IMR-90 (cell line): ENCODE measurements around the gene MYO10. TPM values are rescaled to one million over a fixed set of nuclear protein-coding genes. Genes with fewer than 3 reads are reported as not detected.

Experiments used
- ATAC-seq: fragments of 200-7000 bp; cut with Tn5 transposase; 2 replicates; pipeline ENCODE4 v1.9.1; 2020; ENCODE audit warnings: low read depth, mild to moderate bottlenecking, moderate library complexity
- BruUV-seq: library from RNA; stranded (reverse); fragments of 400-500 nt; replicated peaks from 2 replicates; lab custom pipeline; 2021; lab: Mats Ljungman, UMichigan
- CTCF ChIA-PET: fragments of 300-600 bp; formaldehyde crosslinking; extraction: SDS; loops from one replicate; lab custom pipeline; 2021; ENCODE audit warnings: antibody characterized with exemption; lab: Yijun Ruan, JAX
- POLR2A ChIA-PET: fragments of 300-600 bp; sonication (Branson Sonifier 250); formaldehyde crosslinking; loops from one replicate; lab custom pipeline; 2022; ENCODE audit warnings: antibody characterized with exemption; ENCODE audit not compliant: unreplicated experiment; lab: Charles Lee
- DNase-seq: peaks from one replicate; pipeline ENCODE4 v3.0.0; 2013
- H2AFZ ChIP-seq: replicated peaks from 2 replicates; pipeline ENCODE3; 2013; ENCODE audit warnings: low read length, mild to moderate bottlenecking; ENCODE audit not compliant: poor library complexity
- H2AK5ac ChIP-seq: 2 replicates; pipeline ENCODE4 v1.6.1; 2013; ENCODE audit warnings: low read depth, low read length, inconsistent platforms
- H2AK9ac ChIP-seq: replicated peaks from 2 replicates; pipeline ENCODE3; 2013; ENCODE audit warnings: mild to moderate bottlenecking, low read depth, low read length, moderate library complexity; ENCODE audit not compliant: poor library complexity
- H2BK120ac ChIP-seq: 2 replicates; pipeline ENCODE4 v1.6.1; 2013; ENCODE audit warnings: low read depth, low read length, inconsistent platforms
- H2BK15ac ChIP-seq: 3 replicates; pipeline ENCODE4 v1.6.1; 2013; ENCODE audit warnings: low read depth, low read length, inconsistent platforms
- H2BK20ac ChIP-seq: 2 replicates; pipeline ENCODE4 v1.6.1; 2013; ENCODE audit warnings: low read depth, mild to moderate bottlenecking, inconsistent platforms, low read length, moderate library complexity
- H2BK5ac ChIP-seq: 2 replicates; pipeline ENCODE4 v1.6.1; 2013; ENCODE audit warnings: mild to moderate bottlenecking, low read depth, low read length, inconsistent platforms; ENCODE audit not compliant: poor library complexity, severe bottlenecking
- H3K14ac ChIP-seq: replicated peaks from 2 replicates; pipeline ENCODE4 v1.6.1; 2013; ENCODE audit warnings: low read depth, low read length, inconsistent platforms
- H3K18ac ChIP-seq: 2 replicates; pipeline ENCODE4 v1.6.1; 2013; ENCODE audit warnings: low read depth, low read length, control low read depth
- H3K23ac ChIP-seq: 2 replicates; pipeline ENCODE4 v1.6.1; 2013; ENCODE audit warnings: low read depth, low read length, inconsistent platforms
- H3K27ac ChIP-seq: 2 replicates; pipeline ENCODE4 v1.5.1; 2013; ENCODE audit warnings: mild to moderate bottlenecking, control low read depth, low read length; ENCODE audit not compliant: insufficient read depth
- H3K27me3 ChIP-seq: 2 replicates; pipeline ENCODE4 v1.6.1; 2013; ENCODE audit warnings: low read length; ENCODE audit not compliant: control insufficient read depth, insufficient read depth
- H3K36me3 ChIP-seq: 2 replicates; pipeline ENCODE4 v1.6.1; 2013; ENCODE audit warnings: low read length, mixed read lengths; ENCODE audit not compliant: control insufficient read depth, insufficient read depth
- H3K4ac ChIP-seq: 2 replicates; pipeline ENCODE4 v1.6.1; 2013; ENCODE audit warnings: low read depth, low read length, inconsistent platforms
- H3K4me1 ChIP-seq: 2 replicates; pipeline ENCODE4 v1.6.1; 2013; ENCODE audit warnings: low read length, mixed read lengths; ENCODE audit not compliant: control insufficient read depth, insufficient read depth
- H3K4me2 ChIP-seq: 2 replicates; pipeline ENCODE4 v1.6.1; 2013; ENCODE audit warnings: low read depth, mild to moderate bottlenecking, control low read depth, low read length, moderate library complexity
- H3K4me3 ChIP-seq: 2 replicates; pipeline ENCODE4 v1.5.1; 2013; ENCODE audit warnings: low read depth, mild to moderate bottlenecking, control low read depth, low read length, moderate library complexity; ENCODE audit not compliant: insufficient read depth
- H3K56ac ChIP-seq: 2 replicates; pipeline ENCODE4 v1.6.1; 2013; ENCODE audit warnings: low read length, inconsistent platforms; ENCODE audit not compliant: insufficient read depth; ENCODE audit errors: extremely low read depth
- H3K79me1 ChIP-seq, 2 experiments: 2 replicates each; pipeline ENCODE4 v1.6.1; 2013; ENCODE audit warnings: low read length in 2 of 2, inconsistent platforms in 1 of 2, low read depth in 1 of 2
- H3K9ac ChIP-seq: 2 replicates; pipeline ENCODE4 v1.6.1; 2013; ENCODE audit warnings: low read depth, low read length, control low read depth
- H3K9me1 ChIP-seq: 2 replicates; pipeline ENCODE4 v1.6.1; 2013; ENCODE audit warnings: low read length, inconsistent platforms; ENCODE audit not compliant: insufficient read depth
- H3K9me3 ChIP-seq: 2 replicates; pipeline ENCODE4 v1.6.1; 2013; ENCODE audit warnings: low read length; ENCODE audit not compliant: control insufficient read depth, insufficient read depth
- H4K20me1 ChIP-seq: 2 replicates; pipeline ENCODE4 v1.6.1; 2013; ENCODE audit warnings: low read length, inconsistent platforms; ENCODE audit not compliant: insufficient read depth
- H4K5ac ChIP-seq: 2 replicates; pipeline ENCODE4 v1.6.1; 2013; ENCODE audit warnings: mild to moderate bottlenecking, low read depth, low read length, control low read depth
- H4K8ac ChIP-seq, 2 experiments: 2 replicates each; pipeline ENCODE4 v1.6.1; 2013; ENCODE audit warnings: low read depth in 2 of 2, low read length in 2 of 2, control low read depth in 1 of 2, inconsistent platforms in 1 of 2
- H4K91ac ChIP-seq: 2 replicates; pipeline ENCODE4 v1.6.1; 2013; ENCODE audit warnings: low read depth, low read length, inconsistent platforms; ENCODE audit not compliant: insufficient read depth
- BHLHE40 ChIP-seq: fragments of 150-350 bp; IDR thresholded peaks from 2 replicates; pipeline ENCODE4 v1.6.1; 2016; ENCODE audit warnings: mild to moderate bottlenecking, low read depth, low read length
- CEBPB ChIP-seq: IDR thresholded peaks from 2 replicates; pipeline ENCODE4 v1.6.1; 2012; ENCODE audit warnings: low read depth, low read length, improper control_type of control experiment
- CHD1 ChIP-seq: IDR thresholded peaks from 2 replicates; pipeline ENCODE4 v1.6.1; 2012; ENCODE audit warnings: low read depth, low read length, improper control_type of control experiment
- ELK1 ChIP-seq: fragments of 150-350 bp; IDR thresholded peaks from 2 replicates; pipeline ENCODE4 v1.6.1; 2016; ENCODE audit warnings: low read depth, mild to moderate bottlenecking, low read length, moderate library complexity, borderline replicate concordance
- FOS ChIP-seq: fragments of 150-350 bp; IDR thresholded peaks from 2 replicates; pipeline ENCODE4 v1.6.1; 2016; ENCODE audit warnings: low read depth, low read length
- MAFK ChIP-seq: IDR thresholded peaks from 2 replicates; pipeline ENCODE4 v1.6.1; 2012; ENCODE audit warnings: low read depth, low read length, improper control_type of control experiment
- MAZ ChIP-seq: IDR thresholded peaks from 2 replicates; pipeline ENCODE4 v1.6.1; 2012; ENCODE audit warnings: low read depth, mild to moderate bottlenecking, low read length, improper control_type of control experiment, moderate library complexity, borderline replicate concordance
- MXI1 ChIP-seq: IDR thresholded peaks from 2 replicates; pipeline ENCODE4 v1.6.1; 2012; ENCODE audit warnings: low read depth, mild to moderate bottlenecking, low read length, moderate library complexity, borderline replicate concordance
- NFE2L2 ChIP-seq: fragments of 150-350 bp; IDR thresholded peaks from 2 replicates; pipeline ENCODE4 v1.6.1; 2016; ENCODE audit warnings: low read depth, mild to moderate bottlenecking, low read length
- POLR2A ChIP-seq: IDR thresholded peaks from 2 replicates; pipeline ENCODE4 v1.6.1; 2012; ENCODE audit warnings: mild to moderate bottlenecking, low read depth, low read length
- RAD21 ChIP-seq: IDR thresholded peaks from 2 replicates; pipeline ENCODE4 v1.6.1; 2012; ENCODE audit warnings: low read length, improper control_type of control experiment
- RCOR1 ChIP-seq: IDR thresholded peaks from 2 replicates; pipeline ENCODE4 v1.6.1; 2012; ENCODE audit warnings: mild to moderate bottlenecking, low read length, improper control_type of control experiment; ENCODE audit not compliant: insufficient replicate concordance
- RFX5 ChIP-seq: IDR thresholded peaks from 2 replicates; pipeline ENCODE4 v1.8.0; 2012; ENCODE audit warnings: low read depth, mild to moderate bottlenecking, low read length, moderate library complexity
- SMC3 ChIP-seq: fragments of 150-350 bp; IDR thresholded peaks from 2 replicates; pipeline ENCODE4 v1.6.1; 2016; ENCODE audit warnings: low read depth, mild to moderate bottlenecking, antibody characterized with exemption, low read length, moderate library complexity
- WGBS, 2 experiments: methylation state at CpG; one replicate each; pipeline versions ENCODE4 v1.1.5 to v1.1.7; 2013; ENCODE audit warnings: missing lambda C conversion rate in 2 of 2; ENCODE audit not compliant: insufficient read length in 1 of 2; ENCODE audit errors: extremely low coverage in 2 of 2; 5-methylcytosine and 5-hydroxymethylcytosine counted together
- dilution Hi-C: fragments of 300-500 bp; cut with HindIII; formaldehyde crosslinking; loops from one replicate; pipeline ENCODE4 v1.14.3; 2018; ENCODE audit warnings: low sequenced_read_pairs; ENCODE audit not compliant: unreplicated experiment
- in situ Hi-C: fragments of 300-500 bp; cut with MboI; formaldehyde crosslinking; loops from 3 replicates; pipeline ENCODE4 v1.14.3; 2019; ENCODE audit warnings: low sequenced_read_pairs, inconsistent platforms, mixed read lengths
- intact Hi-C: fragments of 100-400 bp; cut with micrococcal nuclease; formaldehyde crosslinking; loops from 2 replicates; pipeline ENCODE4 v1.10.0; 2022
- polyA plus RNA-seq, 3 experiments: library from polyadenylated mRNA; depleted of rRNA; stranded (reverse); fragments of >200 nt; gene quantifications; 2 replicates each; pipeline ENCODE4 v1.2.3, GENCODE V29; 2012; ENCODE audit warnings: low replicate concordance in 1 of 3
- total RNA-seq: library from RNA; depleted of rRNA; stranded (reverse); fragments of >200 nt; gene quantifications from 2 replicates; pipeline ENCODE4 v1.2.3, GENCODE V29; 2012
- TF ChIP-seq, protein P1 (sequence below): conservative IDR thresholded peaks from 2 replicates; pipeline ENCODE4 v1.5.1; 2012; ENCODE audit warnings: mild to moderate bottlenecking, low read depth, low read length, improper control_type of control experiment
- TF ChIP-seq, protein P2 (sequence below): fragments of 150-350 bp; IDR thresholded peaks from 2 replicates; pipeline ENCODE4 v1.6.1; 2017; ENCODE audit warnings: mild to moderate bottlenecking, antibody characterized with exemption, low read length, low read depth

The MYO10 gene
- total and polyA plus RNA-seq, 2 of the 4 experiments (the other 2 are of a cell fraction), result 39.9 to 115 TPM

DNA sequence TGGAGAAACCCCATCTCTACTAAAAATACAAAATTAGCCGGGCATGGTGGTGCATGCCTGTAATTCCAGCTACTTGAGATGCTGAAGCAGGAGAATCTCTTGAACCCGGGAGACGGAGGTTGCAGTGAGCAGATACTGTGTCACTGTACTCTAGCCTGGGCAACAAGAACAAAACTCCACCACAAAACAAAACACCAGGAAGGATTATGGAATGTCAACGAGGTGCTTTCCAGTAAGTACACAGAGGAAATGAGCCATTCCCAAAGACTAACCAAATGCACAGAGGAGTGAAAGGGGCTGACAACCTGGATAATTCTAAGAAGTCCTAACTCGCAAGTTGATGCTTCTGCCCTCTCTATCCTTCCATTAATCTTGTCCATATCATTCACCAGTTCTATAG, 193.2 kb downstream of the MYO10 start:
- H3K23ac ChIP-seq, result no peak overlapping the region
- no peak overlapping the region for H3K56ac ChIP-seq
- no peak overlapping the region for H2AK5ac ChIP-seq
- 0 out of 2 replicates have a peak, but pooled peaks have one; percentile 18 for ATAC-seq
- H3K4me2 ChIP-seq, result no peak overlapping the region
- no TSS peak for BruUV-seq
- H4K20me1 ChIP-seq, result peaks cover 49% of the 10 kb centered on the region
- no peak overlapping the region for H3K9ac ChIP-seq
- no peak overlapping the region for H2BK120ac ChIP-seq
- no peak overlapping the region for H4K8ac ChIP-seq
- CTCF ChIA-PET, result no interaction called here
- H2AK9ac ChIP-seq, result no peak overlapping the region
- TF ChIP-seq NFE2L2 (no peak), RCOR1 (no peak), CHD1 (no peak), MXI1 (no peak), POLR2A (no peak), ELK1 (no peak), FOS (no peak), MAZ (no peak), MAFK (no peak), BHLHE40 (no peak), RFX5 (no peak), RAD21 (no peak), CEBPB (no peak), SMC3 (no peak)
- TF ChIP-seq, protein P1, sequence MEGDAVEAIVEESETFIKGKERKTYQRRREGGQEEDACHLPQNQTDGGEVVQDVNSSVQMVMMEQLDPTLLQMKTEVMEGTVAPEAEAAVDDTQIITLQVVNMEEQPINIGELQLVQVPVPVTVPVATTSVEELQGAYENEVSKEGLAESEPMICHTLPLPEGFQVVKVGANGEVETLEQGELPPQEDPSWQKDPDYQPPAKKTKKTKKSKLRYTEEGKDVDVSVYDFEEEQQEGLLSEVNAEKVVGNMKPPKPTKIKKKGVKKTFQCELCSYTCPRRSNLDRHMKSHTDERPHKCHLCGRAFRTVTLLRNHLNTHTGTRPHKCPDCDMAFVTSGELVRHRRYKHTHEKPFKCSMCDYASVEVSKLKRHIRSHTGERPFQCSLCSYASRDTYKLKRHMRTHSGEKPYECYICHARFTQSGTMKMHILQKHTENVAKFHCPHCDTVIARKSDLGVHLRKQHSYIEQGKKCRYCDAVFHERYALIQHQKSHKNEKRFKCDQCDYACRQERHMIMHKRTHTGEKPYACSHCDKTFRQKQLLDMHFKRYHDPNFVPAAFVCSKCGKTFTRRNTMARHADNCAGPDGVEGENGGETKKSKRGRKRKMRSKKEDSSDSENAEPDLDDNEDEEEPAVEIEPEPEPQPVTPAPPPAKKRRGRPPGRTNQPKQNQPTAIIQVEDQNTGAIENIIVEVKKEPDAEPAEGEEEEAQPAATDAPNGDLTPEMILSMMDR, result no peak
- TF ChIP-seq, protein P2, sequence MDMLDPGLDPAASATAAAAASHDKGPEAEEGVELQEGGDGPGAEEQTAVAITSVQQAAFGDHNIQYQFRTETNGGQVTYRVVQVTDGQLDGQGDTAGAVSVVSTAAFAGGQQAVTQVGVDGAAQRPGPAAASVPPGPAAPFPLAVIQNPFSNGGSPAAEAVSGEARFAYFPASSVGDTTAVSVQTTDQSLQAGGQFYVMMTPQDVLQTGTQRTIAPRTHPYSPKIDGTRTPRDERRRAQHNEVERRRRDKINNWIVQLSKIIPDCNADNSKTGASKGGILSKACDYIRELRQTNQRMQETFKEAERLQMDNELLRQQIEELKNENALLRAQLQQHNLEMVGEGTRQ, result no peak
- H3K18ac ChIP-seq, result no peak overlapping the region
- peaks cover 10% of the 10 kb centered on the region for H3K9me1 ChIP-seq
- H3K79me1 ChIP-seq, result peaks cover 36 to 81% of the 10 kb centered on the region in 2 experiments
- POLR2A ChIA-PET, result no interaction called here
- no peak overlapping the region for H2BK15ac ChIP-seq
- intact Hi-C loops (no loop called here), dilution Hi-C loops (no loop called here), in situ Hi-C loops (no loop called here)
- no peak overlapping the region for H2BK20ac ChIP-seq
- WGBS, 2 experiments, result 100% methylated on average over 1 of the region's 5 CpGs; no CpG with 5 or more reads in 1 of the 2 experiments
- H3K4ac ChIP-seq, result no peak overlapping the region
- peaks cover 16% of the 10 kb centered on the region for H3K4me1 ChIP-seq
- H3K14ac ChIP-seq, result no peak overlapping the region
- H3K9me3 ChIP-seq, result no peaks in the 10 kb centered on the region
- no peak overlapping the region for H4K91ac ChIP-seq
- no peak overlapping the region for H3K27ac ChIP-seq
- H3K4me3 ChIP-seq, result no peak overlapping the region
- no peak overlapping the region for H4K5ac ChIP-seq
- peaks cover 48% of the 10 kb centered on the region for H3K36me3 ChIP-seq
- no peaks in the 10 kb centered on the region for H3K27me3 ChIP-seq
- H2BK5ac ChIP-seq, result no peak overlapping the region
- H2AFZ ChIP-seq, result no peak overlapping the region
- peak; percentile 61 for DNase-seq
